Midbrain (tissue), 1 donor: ENCODE results near the gene TOLLIP.

Experiments used
- DNase-seq: peaks from one replicate; lab custom pipeline; 2025; lab: John Stamatoyannopoulos, UW

The TOLLIP gene

GRCh38 chr11:1230456-1231395, 78.7 kb downstream of the TOLLIP start:
- DNase-seq: no peak

- no peak for DNase-seq
Observed at GRCh38 chr11:1230121-1230455, 79.3 kb downstream of the TOLLIP start.

DNA sequence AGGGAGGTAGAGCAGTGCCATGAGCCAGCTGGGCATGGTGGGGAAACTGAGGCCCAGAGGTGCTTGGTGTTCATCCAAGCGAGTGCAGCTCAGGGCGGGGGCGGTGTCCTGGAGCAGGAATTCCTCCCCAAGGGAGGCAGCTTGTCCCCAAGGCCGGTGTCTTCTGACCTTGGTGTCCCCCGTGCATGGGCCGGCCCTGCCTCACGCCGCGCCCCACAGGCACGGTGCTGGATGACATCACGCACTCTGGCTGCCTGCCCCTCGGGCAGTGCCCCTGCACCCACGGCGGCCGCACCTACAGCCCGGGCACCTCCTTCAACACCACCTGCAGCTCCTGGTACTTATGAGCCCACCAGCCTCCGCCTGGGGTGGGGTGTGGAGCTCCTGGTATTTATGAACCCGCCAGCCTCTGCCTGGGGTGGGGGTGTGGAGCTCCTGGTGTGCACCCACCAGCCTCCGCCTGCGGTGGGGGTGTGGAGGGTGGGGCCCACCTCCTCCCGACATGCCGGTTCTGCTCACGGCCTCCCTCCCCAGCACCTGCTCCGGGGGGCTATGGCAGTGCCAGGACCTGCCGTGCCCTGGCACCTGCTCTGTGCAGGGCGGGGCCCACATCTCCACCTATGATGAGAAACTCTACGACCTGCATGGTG, 79.8 kb downstream of the TOLLIP start:
- no peak for DNase-seq

- no peak for DNase-seq
Observed at GRCh38 chr11:1228921-1229451, 80.4 kb downstream of the TOLLIP start.

DNA sequence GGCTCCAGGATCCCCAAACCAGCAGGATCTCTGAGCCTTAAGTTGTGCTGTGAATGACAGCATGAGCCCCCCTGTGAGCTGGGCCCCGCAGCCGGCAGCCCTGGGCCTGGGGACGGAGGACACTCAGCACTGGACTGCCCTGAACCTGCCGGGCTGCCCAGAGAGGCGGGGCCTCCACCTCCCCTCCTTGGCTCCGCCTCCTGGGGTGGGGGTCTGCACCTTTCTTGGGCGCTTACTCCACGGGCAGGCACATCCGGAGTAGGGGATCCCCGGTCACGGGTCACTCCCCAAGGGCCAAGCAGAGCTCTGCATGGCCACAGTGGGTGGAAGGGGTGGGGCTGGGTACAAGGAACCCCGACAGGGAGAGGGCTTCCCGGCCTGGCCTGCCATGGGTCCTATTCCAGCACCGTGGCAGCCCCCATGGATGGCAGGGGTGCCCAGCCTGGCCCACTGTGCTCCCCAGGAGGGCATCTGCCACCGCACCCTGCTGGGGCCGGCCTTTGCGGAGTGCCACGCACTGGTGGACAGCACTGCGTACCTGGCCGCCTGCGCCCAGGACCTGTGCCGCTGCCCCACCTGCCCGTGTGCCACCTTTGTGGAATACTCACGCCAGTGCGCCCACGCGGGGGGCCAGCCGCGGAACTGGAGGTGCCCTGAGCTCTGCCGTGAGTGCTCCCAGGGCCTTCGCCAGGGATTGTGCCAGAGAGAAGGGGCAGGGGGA, 81.2 kb downstream of the TOLLIP start:
- DNase-seq: no peak

- no peak for DNase-seq
Observed at GRCh38 chr11:1227551-1228100, 81.8 kb downstream of the TOLLIP start.

DNA sequence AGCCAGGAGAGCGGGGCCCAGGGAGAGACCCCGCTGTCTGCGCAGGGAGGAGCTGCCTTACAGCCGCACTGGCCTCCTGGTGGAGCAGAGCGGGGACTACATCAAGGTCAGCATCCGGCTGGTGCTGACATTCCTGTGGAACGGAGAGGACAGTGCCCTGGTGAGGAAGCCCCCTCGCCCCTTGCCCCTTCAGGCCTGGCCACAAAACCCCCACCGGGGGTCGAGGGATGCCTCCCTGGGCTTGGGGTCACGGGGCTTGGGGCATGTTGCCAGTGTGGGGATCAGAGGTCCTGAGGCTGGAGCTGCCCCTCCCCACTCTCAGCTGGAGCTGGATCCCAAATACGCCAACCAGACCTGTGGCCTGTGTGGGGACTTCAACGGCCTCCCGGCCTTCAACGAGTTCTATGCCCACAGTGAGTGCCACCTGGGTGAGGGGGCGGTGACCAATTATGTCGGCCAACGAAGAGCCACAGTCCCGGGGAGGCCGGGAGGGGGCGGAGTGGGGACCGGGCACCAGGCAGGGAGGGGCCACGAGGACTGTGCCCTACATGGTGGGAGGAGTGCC, 82.4 kb downstream of the TOLLIP start:
- DNase-seq: no peak

- no peak for DNase-seq
Observed at GRCh38 chr11:1226226-1226985, 83.0 kb downstream of the TOLLIP start.

GRCh38 chr11:1225386-1226225, 83.8 kb downstream of the TOLLIP start:
- DNase-seq: no peak

- no peak for DNase-seq
Observed at GRCh38 chr11:1224491-1225385, 84.7 kb downstream of the TOLLIP start.
